GM23248 (cell line): ENCODE data around the gene STIM2.

Experiments used
- EZH2 ChIP-seq: fragments of 200-600 bp; sonication (generic); IDR thresholded peaks from 2 replicates; pipeline ENCODE4 v1.6.1; 2018; ENCODE audit warnings: antibody characterized with exemption, mild to moderate bottlenecking; ENCODE audit not compliant: insufficient read depth, poor library complexity, severe bottlenecking
- EZH2phosphoT487 ChIP-seq: fragments of 200-600 bp; sonication (generic); IDR thresholded peaks from 2 replicates; pipeline ENCODE4 v1.6.1; 2018; ENCODE audit warnings: antibody characterized with exemption, moderate library complexity, mild to moderate bottlenecking, low read depth; ENCODE audit not compliant: insufficient read depth

- TF ChIP-seq EZH2, result no peak
- TF ChIP-seq EZH2phosphoT487, result no peak
Measured at GRCh38 chr4:26941951-26942350, 81.3 kb downstream of the STIM2 start.
